Osteoblast (primary cell): ENCODE measurements around the gene SELENOO. TPM values are rescaled to one million over a fixed set of nuclear protein-coding genes. Genes with fewer than 3 reads are reported as not detected.
A peak's percentile ranks its signal among the peaks of the same experiment; 100 is the strongest.

Experiments used
- DNase-seq: peaks from one replicate; pipeline ENCODE4 v3.0.0; 2011; ENCODE audit warnings: low spot score, mixed read lengths; ENCODE audit not compliant: insufficient read length; ENCODE audit errors: missing footprints
- H2AFZ ChIP-seq: 2 replicates; pipeline ENCODE4 v1.6.0; 2011; ENCODE audit warnings: mild to moderate bottlenecking, low read length
- H3K27ac ChIP-seq: 2 replicates; pipeline ENCODE4 v1.5.1; 2011; ENCODE audit warnings: mild to moderate bottlenecking, low read depth, low read length, moderate library complexity
- H3K27me3 ChIP-seq: 2 replicates; pipeline ENCODE4 v1.6.0; 2012; ENCODE audit warnings: mild to moderate bottlenecking, control low read depth, inconsistent platforms, low read length, moderate library complexity; ENCODE audit not compliant: insufficient read depth
- H3K36me3 ChIP-seq: 2 replicates; pipeline ENCODE4 v1.5.1; 2011; ENCODE audit warnings: mild to moderate bottlenecking, low read length, control low read depth, moderate library complexity; ENCODE audit not compliant: insufficient read depth
- H3K4me1 ChIP-seq: 2 replicates; pipeline ENCODE4 v1.5.1; 2011; ENCODE audit warnings: mild to moderate bottlenecking, low read length, control low read depth, moderate library complexity; ENCODE audit not compliant: insufficient read depth
- H3K4me2 ChIP-seq: 2 replicates; pipeline ENCODE4 v1.6.0; 2011; ENCODE audit warnings: mild to moderate bottlenecking, low read length; ENCODE audit not compliant: insufficient read depth
- H3K4me3 ChIP-seq: fragments of 200-600 bp; sonication (generic); 3 replicates; pipeline ENCODE4 v1.5.1; 2012; ENCODE audit warnings: mild to moderate bottlenecking, low read length, inconsistent platforms; ENCODE audit not compliant: insufficient read depth
- H3K79me2 ChIP-seq: 2 replicates; pipeline ENCODE4 v1.6.0; 2012; ENCODE audit warnings: mild to moderate bottlenecking, low read length, control low read depth, inconsistent platforms; ENCODE audit not compliant: insufficient read depth
- H3K9me3 ChIP-seq: 2 replicates; pipeline ENCODE4 v1.5.1; 2011; ENCODE audit warnings: low read depth, low read length, control low read depth
- H4K20me1 ChIP-seq: 2 replicates; pipeline ENCODE4 v1.6.0; 2012; ENCODE audit warnings: mild to moderate bottlenecking, low read length, control low read depth; ENCODE audit not compliant: insufficient read depth
- CTCF ChIP-seq: IDR thresholded peaks from 2 replicates; pipeline ENCODE4 v1.5.1; 2011; ENCODE audit warnings: mild to moderate bottlenecking, low read depth, low read length, moderate library complexity; ENCODE audit errors: extremely low read depth
- total RNA-seq: library from RNA; depleted of rRNA; stranded (reverse); fragments of >200 nt; gene quantifications from 2 replicates; pipeline ENCODE4 v1.2.3, GENCODE V29; 2012

SELENOO gene
- total RNA-seq, 1 donor = 15.6 TPM

GRCh38 chr22:50226063-50226874 lies 25.5 kb downstream of the SELENOO start:
- H3K4me2 ChIP-seq = no peak overlapping the region
- H2AFZ ChIP-seq = no peak overlapping the region
- H3K27ac ChIP-seq = no peak overlapping the region
- H3K9me3 ChIP-seq = no peaks in the 10 kb centered on the region
- H4K20me1 ChIP-seq = no peaks in the 10 kb centered on the region
- H3K79me2 ChIP-seq = peaks cover 6% of the 10 kb centered on the region
- H3K27me3 ChIP-seq = no peaks in the 10 kb centered on the region
- no peak for DNase-seq
- TF ChIP-seq CTCF = no peak
- no peak overlapping the region for H3K4me3 ChIP-seq
- H3K4me1 ChIP-seq = no peaks in the 10 kb centered on the region
- peaks cover 34% of the 10 kb centered on the region for H3K36me3 ChIP-seq

- Histone ChIP-seq H3K36me3 (peaks cover 31% of the 10 kb centered on the region), H3K9me3 (no peaks in the 10 kb centered on the region), H3K79me2 (peaks cover 6% of the 10 kb centered on the region), H3K4me2 (no peak overlapping the region), H4K20me1 (no peaks in the 10 kb centered on the region), H3K4me1 (no peaks in the 10 kb centered on the region), H3K4me3 (no peak overlapping the region), H3K27ac (no peak overlapping the region), H2AFZ (no peak overlapping the region), H3K27me3 (no peaks in the 10 kb centered on the region)
- TF ChIP-seq CTCF = no peak
- no peak for DNase-seq
Measured at GRCh38 chr22:50226875-50227165, 26.0 kb downstream of the SELENOO start.

- H3K9me3 ChIP-seq = no peaks in the 10 kb centered on the region
- H3K27me3 ChIP-seq = no peaks in the 10 kb centered on the region
- H3K36me3 ChIP-seq = peaks cover 23% of the 10 kb centered on the region
- no peak overlapping the region for H2AFZ ChIP-seq
- no peaks in the 10 kb centered on the region for H3K4me1 ChIP-seq
- TF ChIP-seq CTCF = no peak
- no peak overlapping the region for H3K27ac ChIP-seq
- no peak overlapping the region for H3K4me2 ChIP-seq
- no peaks in the 10 kb centered on the region for H4K20me1 ChIP-seq
- peak; percentile 42 for DNase-seq
- no peak overlapping the region for H3K4me3 ChIP-seq
- peaks cover 6% of the 10 kb centered on the region for H3K79me2 ChIP-seq
Measured at GRCh38 chr22:50227579-50228215, 26.9 kb downstream of the SELENOO start.

GRCh38 chr22:50228366-50228765 lies 27.6 kb downstream of the SELENOO start:
- no peaks in the 10 kb centered on the region for H3K4me1 ChIP-seq
- peaks cover 29% of the 10 kb centered on the region for H3K36me3 ChIP-seq
- H3K4me2 ChIP-seq = no peak overlapping the region
- no peaks in the 10 kb centered on the region for H3K27me3 ChIP-seq
- H3K79me2 ChIP-seq = peaks cover 6% of the 10 kb centered on the region
- no peaks in the 10 kb centered on the region for H3K9me3 ChIP-seq
- H2AFZ ChIP-seq = no peak overlapping the region
- DNase-seq = no peak
- H3K4me3 ChIP-seq = no peak overlapping the region
- no peak for TF ChIP-seq CTCF
- no peak overlapping the region for H3K27ac ChIP-seq
- H4K20me1 ChIP-seq = no peaks in the 10 kb centered on the region
